NK-92 (cell line): Measurements from ENCODE around the gene CBX7.

Experiments used
- DNase-seq: peaks from one replicate; lab custom pipeline; 2025; ENCODE audit not compliant: unreplicated experiment; lab: John Stamatoyannopoulos, UW

CBX7 gene

GRCh38 chr22:39094717-39095389, 57.6 kb downstream of the CBX7 start:
- no peak for DNase-seq

GRCh38 chr22:39092111-39092862, 60.2 kb downstream of the CBX7 start:
- no peak for DNase-seq

GRCh38 chr22:39091126-39092081, 61.1 kb downstream of the CBX7 start:
- no peak for DNase-seq

- DNase-seq: no peak
Observed at GRCh38 chr22:39090426-39091064, 61.9 kb downstream of the CBX7 start.

- no peak for DNase-seq
Observed at GRCh38 chr22:39089928-39090327, 62.6 kb downstream of the CBX7 start.

GRCh38 chr22:39088685-39089032, 63.8 kb downstream of the CBX7 start:
- DNase-seq: no peak

- DNase-seq: no peak
Observed at GRCh38 chr22:39087881-39088684, 64.4 kb downstream of the CBX7 start.

GRCh38 chr22:39087098-39087497, 65.4 kb downstream of the CBX7 start:
- no peak for DNase-seq

GRCh38 chr22:39084666-39085065, 67.8 kb downstream of the CBX7 start:
- DNase-seq: no peak

GRCh38 chr22:39083212-39084165, 69.0 kb downstream of the CBX7 start:
- no peak for DNase-seq

- DNase-seq: no peak
Observed at GRCh38 chr22:39081598-39081997, 70.9 kb downstream of the CBX7 start.

- DNase-seq: no peak
Observed at GRCh38 chr22:39081016-39081415, 71.5 kb downstream of the CBX7 start.
